IPS DF 6.9 (cell line): ENCODE measurements around the gene IFNA8.
"Not testable (repeated sequence)": the region's sequence is repeated elsewhere in the genome, so short reads cannot be mapped to it uniquely, and the experiment has no call there.

Source experiments
- DNase-seq: peaks from one replicate; pipeline ENCODE4 v3.0.0-alpha.2; 2013; ENCODE audit warnings: low read depth, low spot score
- H3K27ac ChIP-seq: one replicate; pipeline ENCODE4 v1.5.1; 2013; ENCODE audit warnings: low read length, control low read depth
- H3K27me3 ChIP-seq: 2 replicates; pipeline ENCODE4 v1.6.1; 2013; ENCODE audit warnings: mild to moderate bottlenecking, low read length; ENCODE audit not compliant: control insufficient read depth, insufficient read depth
- H3K36me3 ChIP-seq: 2 replicates; pipeline ENCODE4 v1.6.1; 2013; ENCODE audit warnings: low read length; ENCODE audit not compliant: control insufficient read depth, insufficient read depth
- H3K4me1 ChIP-seq: 2 replicates; pipeline ENCODE4 v1.6.1; 2013; ENCODE audit warnings: low read length; ENCODE audit not compliant: control insufficient read depth, insufficient read depth
- H3K4me3 ChIP-seq: 2 replicates; pipeline ENCODE4 v1.5.1; 2013; ENCODE audit warnings: mild to moderate bottlenecking, low read length
- H3K9me3 ChIP-seq: 2 replicates; pipeline ENCODE4 v1.6.1; 2013; ENCODE audit warnings: low read length, inconsistent platforms; ENCODE audit not compliant: control insufficient read depth, insufficient read depth
- WGBS: extraction: QIAGEN DNeasy Blood & Tissue Kit; methylation state at CpG from one replicate; pipeline ENCODE4 v1.1.7; 2013; ENCODE audit warnings: mixed read lengths, missing lambda C conversion rate; ENCODE audit not compliant: insufficient read length, insufficient coverage; 5-methylcytosine and 5-hydroxymethylcytosine counted together

IFNA8 gene

DNA sequence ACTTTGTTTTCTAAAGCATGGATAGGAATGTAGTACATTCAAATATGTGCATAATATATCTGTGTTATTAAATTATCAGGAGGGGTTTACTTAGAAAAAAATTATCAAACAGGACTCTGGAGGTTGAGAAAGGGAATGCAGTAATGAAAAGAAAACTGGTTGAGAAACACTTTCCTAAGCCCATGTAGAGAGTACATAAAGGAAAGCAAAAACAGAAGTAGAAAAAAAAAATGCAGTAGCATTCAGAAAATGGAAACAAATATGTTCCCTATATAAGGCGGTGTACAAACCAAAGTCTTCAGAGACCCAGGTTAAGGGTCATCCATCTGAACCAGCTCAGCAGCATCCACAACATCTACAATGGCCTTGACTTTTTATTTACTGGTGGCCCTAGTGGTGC lies at the start of gene IFNA8:
Gene IFNA8, plus strand, starts transcription at position 301 of the 400 bp plus-strand sequence. Its CDS starts 60 bp downstream, at position 361.
- Histone ChIP-seq H3K36me3 (no peaks in the 10 kb centered on the region), H3K9me3 (no peaks in the 10 kb centered on the region), H3K27ac (no peak within 1 kb of the TSS), H3K4me3 (no peak within 1 kb of the TSS), H3K4me1 (no peaks in the 10 kb centered on the region), H3K27me3 (no peaks in the 10 kb centered on the region)
- DNase-seq, result no peak
- WGBS, result no CpG with 5 or more reads among the region's 1 CpG

GRCh38 chr9:21362287-21362686 lies 46.6 kb upstream of the IFNA8 start:
- Histone ChIP-seq H3K4me1 (no peaks in the 10 kb centered on the region), H3K4me3 (no peak overlapping the region), H3K36me3 (no peaks in the 10 kb centered on the region), H3K27ac (no peak overlapping the region), H3K27me3 (no peaks in the 10 kb centered on the region), H3K9me3 (no peaks in the 10 kb centered on the region)
- WGBS, result no CpG with 5 or more reads among the region's 8 CpGs
- no peak for DNase-seq

DNA sequence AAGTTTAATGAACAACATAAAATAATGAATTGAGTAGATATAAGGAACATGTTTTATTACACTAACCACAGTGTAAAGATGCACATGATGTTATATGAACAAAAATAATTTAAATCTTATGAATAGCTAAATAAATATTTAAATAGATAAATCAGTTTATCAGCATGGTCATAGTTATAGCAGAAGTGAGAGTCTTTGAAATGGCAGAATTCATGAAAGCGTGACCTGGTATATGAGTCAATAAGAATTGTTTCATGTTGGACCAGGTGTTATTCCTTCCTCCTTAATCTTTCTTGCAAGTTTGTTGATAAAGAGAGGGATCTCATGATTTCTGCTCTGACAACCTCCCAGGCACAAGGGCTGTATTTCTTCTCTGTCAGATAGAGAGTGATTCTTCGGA lies 41.7 kb upstream of the IFNA8 start:
- not testable (repeated sequence) for H3K36me3 ChIP-seq, H3K27me3 ChIP-seq, H3K27ac ChIP-seq, H3K4me1 ChIP-seq, H3K9me3 ChIP-seq, H3K4me3 ChIP-seq, DNase-seq
- WGBS, result no CpG with 5 or more reads among the region's 2 CpGs

GRCh38 chr9:21367957-21368356 lies 41.0 kb upstream of the IFNA8 start, which contains the start of gene IFNA13:
TSS of gene IFNA13 (minus strand) at chr9:21368057. CDS start at chr9:21368010, 47 bp downstream.
- no peaks in the 10 kb centered on the region for H3K4me1 ChIP-seq
- H3K27ac ChIP-seq, result no peak within 1 kb of the TSS
- no peak for DNase-seq
- H3K27me3 ChIP-seq, result no peaks in the 10 kb centered on the region
- no peak within 1 kb of the TSS for H3K4me3 ChIP-seq
- no peaks in the 10 kb centered on the region for H3K36me3 ChIP-seq
- no peaks in the 10 kb centered on the region for H3K9me3 ChIP-seq
- no CpG with 5 or more reads among the region's 3 CpGs for WGBS

DNA sequence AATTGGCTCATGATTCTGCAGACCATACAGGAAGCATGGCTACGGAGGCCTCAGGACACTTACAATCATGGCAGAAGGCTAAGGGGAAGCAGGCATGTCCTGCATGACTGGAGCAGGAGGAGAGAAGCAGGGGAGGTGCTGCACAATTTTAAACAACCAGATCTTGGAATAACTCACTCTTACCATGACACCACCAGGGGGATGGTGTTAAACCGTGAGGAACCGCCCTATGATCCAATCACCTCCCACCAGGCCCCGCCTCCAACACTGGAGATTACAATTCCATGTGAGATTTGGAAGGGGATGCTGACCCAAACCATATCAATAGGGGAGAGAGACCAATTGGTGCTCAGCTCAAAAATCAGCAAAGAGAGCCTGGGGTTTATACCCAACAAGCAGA lies 37.5 kb upstream of the IFNA8 start:
- WGBS, result no CpG with 5 or more reads among the region's 4 CpGs
- H3K27me3 ChIP-seq, H3K9me3 ChIP-seq, H3K27ac ChIP-seq, H3K4me1 ChIP-seq, H3K4me3 ChIP-seq, H3K36me3 ChIP-seq, DNase-seq: not testable (repeated sequence)

GRCh38 chr9:21381448-21382339 lies 27.2 kb upstream of the IFNA8 start:
- no peak overlapping the region for H3K27ac ChIP-seq
- no peaks in the 10 kb centered on the region for H3K27me3 ChIP-seq
- no peaks in the 10 kb centered on the region for H3K9me3 ChIP-seq
- no peaks in the 10 kb centered on the region for H3K36me3 ChIP-seq
- no peak overlapping the region for H3K4me3 ChIP-seq
- no peaks in the 10 kb centered on the region; the same call in 1 of the 2 replicates for H3K4me1 ChIP-seq
- no CpG with 5 or more reads among the region's 5 CpGs for WGBS
- no peak for DNase-seq

- no CpG with 5 or more reads among the region's 4 CpGs for WGBS
- Histone ChIP-seq H3K27ac (no peak overlapping the region), H3K27me3 (no peaks in the 10 kb centered on the region), H3K36me3 (no peaks in the 10 kb centered on the region), H3K4me3 (no peak overlapping the region), H3K4me1 (no peaks in the 10 kb centered on the region; the same call in 1 of the 2 replicates), H3K9me3 (no peaks in the 10 kb centered on the region)
- DNase-seq, result no peak
These were observed 25.3 kb upstream of the IFNA8 start for GRCh38 chr9:21383627-21384026.

DNA sequence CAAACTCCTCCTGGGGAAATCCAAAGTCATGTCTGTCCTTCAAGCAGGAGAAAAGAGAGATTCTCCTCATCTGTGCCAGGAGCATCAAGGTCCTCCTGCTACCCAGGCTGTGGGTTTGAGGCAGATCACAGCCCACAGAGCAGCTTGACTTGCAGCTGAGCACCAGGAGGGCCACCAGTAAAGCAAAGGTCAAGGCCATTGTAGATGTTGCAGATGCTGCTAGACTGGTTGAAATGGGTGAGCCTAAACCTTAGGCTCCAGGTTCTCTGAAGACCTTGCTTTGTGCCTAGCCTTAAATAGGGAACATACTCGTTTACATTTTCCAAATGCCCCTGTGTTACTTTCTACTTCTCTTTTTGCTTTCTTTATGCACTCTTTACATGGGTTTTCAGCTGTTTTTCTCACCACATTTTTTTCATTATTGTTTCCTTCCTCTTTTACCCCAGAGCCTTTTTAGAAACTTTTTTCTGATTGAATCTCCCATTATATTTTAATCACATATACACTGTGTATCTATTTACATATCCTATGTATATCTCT lies 23.7 kb upstream of the IFNA8 start, which contains the start of gene IFNA2:
Gene IFNA2, minus strand, starts transcription at position 268 of the 540 bp plus-strand sequence. Its CDS starts 69 bp downstream, at position 199.
- H3K27me3 ChIP-seq, result no peaks in the 10 kb centered on the region
- no peaks in the 10 kb centered on the region for H3K9me3 ChIP-seq
- no peaks in the 10 kb centered on the region; the same call in 1 of the 2 replicates for H3K4me1 ChIP-seq
- no CpG with 5 or more reads among the region's 1 CpG for WGBS
- no peak for DNase-seq
- no peak within 1 kb of the TSS for H3K4me3 ChIP-seq
- H3K27ac ChIP-seq, result no peak within 1 kb of the TSS
- no peaks in the 10 kb centered on the region for H3K36me3 ChIP-seq

- Histone ChIP-seq H3K4me3 (no peak overlapping the region), H3K36me3 (no peaks in the 10 kb centered on the region), H3K4me1 (no peaks in the 10 kb centered on the region; the same call in 1 of the 2 replicates), H3K27ac (no peak overlapping the region), H3K9me3 (no peaks in the 10 kb centered on the region), H3K27me3 (peaks cover 2% of the 10 kb centered on the region; the same call in 1 of the 2 replicates)
- no CpG with 5 or more reads among the region's 6 CpGs for WGBS
- DNase-seq, result no peak
These were observed 16.6 kb upstream of the IFNA8 start for GRCh38 chr9:21392270-21392669.

- H3K4me3 ChIP-seq, result peak overlapping the region; percentile 33; the same call in 1 of the 2 replicates
- no peak overlapping the region for H3K27ac ChIP-seq
- no CpG with 5 or more reads among the region's 40 CpGs for WGBS
- no peaks in the 10 kb centered on the region for H3K9me3 ChIP-seq
- peaks cover 2% of the 10 kb centered on the region; the same call in 1 of the 2 replicates for H3K27me3 ChIP-seq
- no peaks in the 10 kb centered on the region; the same call in 1 of the 2 replicates for H3K4me1 ChIP-seq
- peak; percentile 48 for DNase-seq
- H3K36me3 ChIP-seq, result no peaks in the 10 kb centered on the region
These were observed 12.9 kb upstream of the IFNA8 start for GRCh38 chr9:21395778-21396717.
